ENCODE measurements around the gene ATG16L2. TPM values are rescaled to one million over a fixed set of nuclear protein-coding genes. Genes with fewer than 3 reads are reported as not detected.

ATG16L2 gene
- polyA plus RNA-seq, 1 donor (not counting 4 experiments of a cell fraction or from before 2014, with no cell fraction given): 9.9 TPM

GRCh38 chr11:72793425-72794367 lies 20.5 kb upstream of the ATG16L2 start, which contains the start of gene STARD10:
TSS of gene STARD10 (minus strand) at chr11:72794047. CDS start at chr11:72781181, 12,866 bp downstream.
- Histone ChIP-seq H3K27ac (ENCODE audit: control insufficient read depth, insufficient read depth, low read length) (peak within 1 kb of the TSS; percentile 92), H3K36me3 (ENCODE audit: control insufficient read depth in 2 of 2, extremely low read depth in 1 of 2, insufficient read depth in 2 of 2, low read length in 2 of 2) (no peaks in the 10 kb centered on the region), H3K9me3 (ENCODE audit: control insufficient read depth, low read depth, low read length) (no peaks in the 10 kb centered on the region), H3K9me1 (ENCODE audit: control insufficient read depth, extremely low read depth, insufficient read depth, low read length) (no peaks in the 10 kb centered on the region), H3K4me3 (ENCODE audit: control insufficient read depth in 2 of 3, extremely low read depth in 1 of 3, insufficient read depth in 2 of 3, low read depth in 1 of 3, low read length in 3 of 3) (peak within 1 kb of the TSS; percentile 59 to 84 (median 74)), H3K79me2 (ENCODE audit: control insufficient read depth, insufficient read depth, low read length) (no peaks in the 10 kb centered on the region), H2AFZ (ENCODE audit: control insufficient read depth, low read length) (peak within 1 kb of the TSS; percentile 97), H3K9ac (ENCODE audit: control insufficient read depth, extremely low read depth, insufficient read depth, low read length) (peak within 1 kb of the TSS; percentile 86), H3K27me3 (ENCODE audit: control insufficient read depth, extremely low read depth, insufficient read depth, low read length) (no peaks in the 10 kb centered on the region), H4K20me1 (ENCODE audit: control insufficient read depth, extremely low read depth, insufficient read depth, low read length) (no peaks in the 10 kb centered on the region), H3K4me2 (ENCODE audit: control insufficient read depth, extremely low read depth, insufficient read depth, low read depth, low read length) (peak within 1 kb of the TSS; percentile 90), H3K4me1 (ENCODE audit: control insufficient read depth, extremely low read depth, insufficient read depth, low read length) (peaks cover 24% of the 10 kb centered on the region)
- FAIRE-seq: peak; percentile 86
- TF ChIP-seq EZH2 (IDR thresholded peaks at IDR 0.05; ENCODE audit: low read length) (no peak), CTCF (optimal IDR thresholded peaks at IDR 0.05 in 1 of 3, IDR thresholded peaks at IDR 0.05 in 1 of 3, conservative IDR thresholded peaks at IDR 0.05 in 1 of 3; ENCODE audit: extremely low read depth in 1 of 3, insufficient read depth in 2 of 3, low read length in 3 of 3) (peak in 2 of 3 experiments; percentile 86 to 96)
- DNase-seq (ENCODE audit: low read depth, low spot score): no peak
- dilution Hi-C loops (cut with MboI; ENCODE audit: extremely low pct_ligation_motif_present, low sequenced_read_pairs): no loop called here

GRCh38 chr11:72798361-72798760 lies 15.8 kb upstream of the ATG16L2 start:
- no peak overlapping the region for H2AFZ ChIP-seq (ENCODE audit: control insufficient read depth, low read length)
- H3K4me2 ChIP-seq (ENCODE audit: control insufficient read depth, extremely low read depth, insufficient read depth, low read depth, low read length): no peak overlapping the region
- no peak overlapping the region for H3K4me3 ChIP-seq (ENCODE audit: control insufficient read depth in 2 of 3, extremely low read depth in 1 of 3, insufficient read depth in 2 of 3, low read depth in 1 of 3, low read length in 3 of 3)
- no peak overlapping the region for H3K27ac ChIP-seq (ENCODE audit: control insufficient read depth, insufficient read depth, low read length)
- no peaks in the 10 kb centered on the region for H3K27me3 ChIP-seq (ENCODE audit: control insufficient read depth, extremely low read depth, insufficient read depth, low read length)
- H3K9ac ChIP-seq (ENCODE audit: control insufficient read depth, extremely low read depth, insufficient read depth, low read length): no peak overlapping the region
- H3K9me1 ChIP-seq (ENCODE audit: control insufficient read depth, extremely low read depth, insufficient read depth, low read length): no peaks in the 10 kb centered on the region
- H3K79me2 ChIP-seq (ENCODE audit: control insufficient read depth, insufficient read depth, low read length): no peaks in the 10 kb centered on the region
- FAIRE-seq: no peak
- TF ChIP-seq CTCF (optimal IDR thresholded peaks at IDR 0.05 in 1 of 3, IDR thresholded peaks at IDR 0.05 in 1 of 3, conservative IDR thresholded peaks at IDR 0.05 in 1 of 3; ENCODE audit: extremely low read depth in 1 of 3, insufficient read depth in 2 of 3, low read length in 3 of 3) (no peak), EZH2 (IDR thresholded peaks at IDR 0.05; ENCODE audit: low read length) (no peak)
- no peaks in the 10 kb centered on the region for H3K9me3 ChIP-seq (ENCODE audit: control insufficient read depth, low read depth, low read length)
- no peaks in the 10 kb centered on the region for H4K20me1 ChIP-seq (ENCODE audit: control insufficient read depth, extremely low read depth, insufficient read depth, low read length)
- no peaks in the 10 kb centered on the region for H3K36me3 ChIP-seq (ENCODE audit: control insufficient read depth in 2 of 2, extremely low read depth in 1 of 2, insufficient read depth in 2 of 2, low read length in 2 of 2)
- H3K4me1 ChIP-seq (ENCODE audit: control insufficient read depth, extremely low read depth, insufficient read depth, low read length): peaks cover 9% of the 10 kb centered on the region
- DNase-seq (ENCODE audit: low read depth, low spot score): no peak
- dilution Hi-C loops (cut with MboI; ENCODE audit: extremely low pct_ligation_motif_present, low sequenced_read_pairs): no loop called here

Measured in keratinocyte (primary cell).